NCI-H128 (cell line): Measurements from ENCODE around the gene IFNL2.
"Not testable (repeated sequence)": the region's sequence is repeated elsewhere in the genome, so short reads cannot be mapped to it uniquely, and the experiment has no call there.

Experiments used
- DNase-seq: peaks from one replicate; lab custom pipeline; 2025; ENCODE audit not compliant: unreplicated experiment; lab: John Stamatoyannopoulos, UW

IFNL2 gene

DNA sequence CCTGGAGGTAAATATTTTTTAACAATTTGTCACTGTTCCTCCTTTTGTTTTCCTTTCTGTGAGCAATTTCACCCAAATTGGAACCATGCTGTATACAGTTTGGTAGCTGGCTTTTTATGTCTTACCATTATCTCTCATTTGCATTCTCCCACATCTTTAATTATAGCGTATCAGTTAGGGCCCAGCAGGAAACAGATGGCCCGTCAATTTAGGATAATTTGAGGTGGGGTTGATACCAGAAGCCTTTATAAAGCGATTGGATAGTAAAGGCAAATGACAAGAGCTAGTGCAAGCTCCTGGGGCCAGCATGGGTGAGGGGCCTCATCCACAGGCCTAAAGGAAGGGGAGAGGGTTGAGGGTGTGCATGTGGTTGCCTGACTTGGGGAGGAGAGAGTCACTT, 15.7 kb upstream of the IFNL2 start:
- no peak for DNase-seq

DNA sequence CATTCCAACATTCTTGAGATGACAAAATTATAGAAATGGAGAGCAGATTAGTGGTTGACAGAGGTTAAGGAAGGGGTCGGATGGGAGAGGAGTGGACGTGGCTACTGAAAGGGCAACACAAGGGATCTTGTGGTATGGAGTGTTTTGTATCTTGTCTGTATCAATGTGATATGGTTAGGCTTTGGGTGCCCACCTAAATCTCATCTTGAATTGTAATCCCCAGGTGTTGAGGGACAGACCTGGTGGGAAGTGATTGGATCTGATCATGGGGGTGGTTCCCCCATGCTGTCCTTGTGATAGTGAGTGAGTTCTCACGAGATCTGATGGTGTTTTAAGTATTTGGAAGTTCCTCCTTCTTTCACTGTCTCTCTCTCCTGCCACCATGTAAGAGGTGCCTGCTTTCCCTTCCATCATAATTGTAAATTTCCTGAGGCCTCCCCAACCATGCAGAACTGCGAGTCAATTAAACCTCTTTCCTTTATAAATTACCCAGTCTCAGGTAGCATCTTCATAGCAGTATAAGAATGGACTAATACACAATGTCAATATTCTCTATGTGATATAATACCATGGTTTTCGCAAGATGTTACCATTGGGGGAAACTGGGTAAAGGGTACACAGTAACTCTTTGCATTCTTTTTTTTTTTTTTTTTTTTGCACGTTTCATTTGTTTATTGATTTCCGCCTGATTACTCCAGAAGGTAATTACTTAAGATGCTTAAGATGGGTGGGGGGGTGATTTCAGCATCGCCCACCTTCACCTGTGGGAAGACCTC, 14.6 kb upstream of the IFNL2 start:
- DNase-seq: no peak

DNA sequence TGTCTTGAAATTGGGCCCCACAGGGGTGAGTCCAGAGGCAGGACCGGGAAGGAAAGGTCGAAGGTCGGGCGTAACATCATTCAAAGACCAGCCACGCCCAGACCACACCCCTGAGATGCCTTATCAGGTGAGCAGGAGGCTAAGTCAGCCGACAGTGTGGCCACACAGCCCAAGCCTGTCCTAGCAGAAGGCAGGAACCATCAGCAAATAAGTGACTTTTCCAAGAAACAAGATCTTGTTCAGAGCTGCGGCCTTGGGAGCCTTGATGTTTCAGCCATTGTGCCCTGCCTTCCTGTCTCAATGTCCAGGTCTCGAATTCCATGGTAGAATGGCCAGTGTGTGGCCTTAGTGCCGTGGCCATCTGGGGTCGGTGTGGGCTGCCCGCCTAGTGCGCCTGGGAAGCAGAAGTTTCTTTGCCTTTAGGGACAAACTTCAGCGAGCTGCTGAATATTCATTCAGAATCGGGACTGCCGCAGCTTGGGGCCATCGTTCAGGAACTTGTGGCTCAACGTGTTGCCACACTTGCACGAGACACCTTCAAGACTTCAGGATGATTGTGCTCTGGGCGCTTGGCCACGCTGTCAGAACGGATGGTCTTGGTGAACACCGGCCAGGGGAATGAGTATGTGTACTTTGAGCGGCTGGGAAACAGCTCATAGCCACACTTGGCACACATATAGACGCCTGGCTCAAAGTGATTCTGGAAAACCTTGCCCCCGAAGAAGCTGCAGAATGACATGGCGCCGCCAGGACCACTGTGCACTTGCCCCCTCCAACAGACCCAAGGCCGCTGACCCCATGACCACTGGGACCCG, 13.5 kb upstream of the IFNL2 start:
- no peak for DNase-seq

DNA sequence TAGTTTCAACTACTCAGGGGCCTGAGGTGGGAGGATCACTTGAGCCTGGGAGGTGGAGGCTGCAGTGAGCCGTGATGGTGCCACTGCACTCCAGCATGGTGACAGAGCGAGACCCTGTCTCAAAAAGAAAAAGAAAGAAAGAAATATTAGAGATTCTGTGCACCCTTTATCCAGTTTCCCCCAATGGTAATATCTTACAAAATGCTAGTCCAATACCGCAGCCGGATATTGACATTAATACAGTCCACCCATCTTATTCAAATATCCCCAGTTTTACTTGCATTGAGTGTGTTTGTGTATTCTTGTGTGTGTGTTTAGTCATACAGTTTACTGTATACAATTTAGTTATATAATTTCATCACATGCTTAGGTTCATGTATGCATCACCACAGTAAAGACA, 11.0 kb upstream of the IFNL2 start:
- DNase-seq: no peak

DNA sequence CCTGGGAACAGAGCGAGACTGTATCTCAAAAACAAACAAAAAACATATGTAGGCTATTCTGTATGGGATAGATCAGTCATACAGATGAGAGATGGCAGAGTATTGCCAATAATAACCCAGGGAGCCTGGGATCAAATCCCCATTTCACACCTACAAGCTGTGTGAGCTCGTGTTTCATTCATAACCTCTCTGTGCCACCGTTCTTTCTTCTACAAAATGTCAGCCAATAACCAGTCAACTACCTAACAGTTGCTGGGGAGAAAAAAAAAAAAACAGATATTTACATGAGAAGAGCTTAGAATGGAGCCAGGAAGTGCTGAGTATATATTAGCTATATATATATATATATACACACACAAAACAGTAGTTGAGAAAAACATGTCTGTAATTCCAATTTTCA, 6.5 kb upstream of the IFNL2 start:
- DNase-seq: no peak

DNA sequence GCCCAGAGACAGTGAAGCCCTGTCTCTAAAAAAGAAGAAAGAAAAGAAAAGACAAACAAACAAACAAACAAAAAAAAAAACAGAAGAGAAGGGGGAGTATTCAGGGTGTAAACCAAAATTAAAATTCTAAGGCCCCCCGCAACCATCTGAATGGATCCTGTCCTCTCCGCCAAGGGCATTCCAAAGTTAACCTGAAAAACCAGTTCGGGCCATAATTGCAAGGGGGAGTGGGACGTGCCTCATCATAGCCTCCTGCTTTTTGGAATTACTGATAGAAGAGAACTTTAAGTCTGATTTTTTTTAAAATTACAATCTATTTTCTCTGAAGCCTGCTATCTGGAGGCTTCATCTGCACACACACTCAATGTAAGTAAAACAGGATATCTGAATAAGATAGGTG, 5.7 kb upstream of the IFNL2 start:
- no peak for DNase-seq

DNA sequence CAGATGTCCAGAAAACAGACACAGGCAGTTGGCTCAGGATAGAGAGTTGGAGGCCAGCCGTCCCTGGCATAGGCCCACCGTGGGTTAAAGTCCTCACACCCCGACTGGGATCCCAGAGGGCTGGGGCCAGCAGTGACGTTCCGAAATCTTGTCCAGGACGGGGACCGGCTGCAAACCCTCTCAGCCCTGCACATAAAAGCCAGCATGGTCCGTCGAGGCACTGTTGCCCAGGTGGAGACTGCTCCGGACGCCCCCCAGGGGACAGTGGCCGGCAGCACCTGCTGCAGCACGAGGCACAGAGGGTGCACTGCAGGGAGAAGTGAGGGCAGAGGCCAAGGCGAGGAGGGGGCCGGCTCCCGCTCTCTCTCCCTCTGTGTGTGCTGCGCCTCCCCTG, 4.3 kb upstream of the IFNL2 start:
- DNase-seq: no peak

DNA sequence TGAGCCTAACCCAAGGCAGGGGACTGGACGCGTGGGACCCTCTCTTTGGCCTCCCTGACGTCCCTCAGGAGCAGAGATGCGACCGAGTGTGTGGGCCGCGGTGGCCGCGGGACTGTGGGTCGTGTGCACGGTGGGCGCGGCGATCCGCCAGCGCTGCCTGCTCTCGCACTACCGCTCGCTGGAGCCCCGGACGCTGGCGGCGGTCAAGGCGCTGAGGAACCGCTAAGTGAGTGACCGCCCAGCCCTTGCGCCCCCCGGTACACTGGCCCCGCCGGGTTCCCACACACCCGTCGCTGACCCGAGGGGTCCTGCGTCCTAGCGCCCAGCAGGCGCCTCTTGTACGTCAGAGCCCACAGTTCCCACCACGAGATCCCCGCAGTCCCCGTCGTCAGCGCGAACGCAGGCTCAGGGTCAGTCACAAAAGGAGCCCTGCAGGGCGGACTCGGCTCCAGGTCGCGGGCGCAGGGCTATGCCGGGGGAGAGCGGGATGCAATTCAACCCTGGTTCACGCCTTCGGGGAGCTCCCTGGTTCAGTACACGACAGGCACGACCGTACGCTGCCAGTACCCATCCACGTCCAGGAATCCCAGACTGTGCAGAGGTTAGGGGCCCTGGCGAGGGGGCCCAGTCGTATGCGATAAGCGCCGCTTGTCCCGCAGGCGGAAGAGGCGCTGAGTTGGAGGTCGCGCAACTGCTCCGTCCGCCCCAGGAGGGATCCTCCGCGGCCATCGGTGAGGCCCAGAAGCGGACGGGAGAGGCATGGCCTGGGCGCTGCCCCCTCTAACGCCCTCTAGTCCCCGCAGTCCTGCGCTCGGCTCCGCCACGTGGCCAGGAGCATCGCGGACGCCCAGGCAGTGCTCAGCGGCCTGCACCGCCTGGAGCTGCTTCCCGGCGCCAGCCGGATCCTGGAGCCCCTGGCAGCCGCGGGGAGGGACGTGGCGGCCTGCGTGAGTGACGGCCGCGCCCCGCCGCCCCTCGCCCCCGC, 3.6 kb upstream of the IFNL2 start:
- DNase-seq: no peak

DNA sequence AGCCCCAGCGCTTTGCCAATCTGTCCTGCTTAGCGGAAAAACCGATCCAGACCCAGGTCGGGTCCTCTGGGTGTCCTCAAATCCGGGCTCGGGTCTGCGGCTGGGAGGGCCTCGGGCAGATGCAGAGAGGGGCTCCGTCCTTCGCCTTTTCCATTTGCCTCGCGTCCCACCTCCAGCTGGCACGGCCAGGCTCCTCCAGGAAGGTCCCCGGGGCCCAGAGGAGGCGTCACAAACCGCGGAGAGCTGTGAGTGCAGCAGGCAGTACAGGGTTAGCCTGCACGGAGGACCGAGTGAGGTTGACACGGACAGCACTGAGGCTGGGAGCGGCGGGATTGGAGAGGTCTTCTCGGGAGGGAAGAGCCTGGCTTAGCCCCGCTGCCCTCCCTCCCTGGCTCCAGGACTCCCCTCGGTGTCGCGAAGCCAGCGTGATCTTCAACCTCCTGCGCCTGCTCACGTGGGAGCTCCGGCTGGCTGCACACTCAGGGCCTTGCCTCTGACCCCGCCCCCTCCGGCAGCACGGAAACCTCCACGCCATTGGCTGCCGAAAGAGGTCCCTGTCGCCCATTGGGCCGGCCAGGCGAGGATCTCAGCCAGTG, 2.8 kb upstream of the IFNL2 start:
- no peak for DNase-seq

DNA sequence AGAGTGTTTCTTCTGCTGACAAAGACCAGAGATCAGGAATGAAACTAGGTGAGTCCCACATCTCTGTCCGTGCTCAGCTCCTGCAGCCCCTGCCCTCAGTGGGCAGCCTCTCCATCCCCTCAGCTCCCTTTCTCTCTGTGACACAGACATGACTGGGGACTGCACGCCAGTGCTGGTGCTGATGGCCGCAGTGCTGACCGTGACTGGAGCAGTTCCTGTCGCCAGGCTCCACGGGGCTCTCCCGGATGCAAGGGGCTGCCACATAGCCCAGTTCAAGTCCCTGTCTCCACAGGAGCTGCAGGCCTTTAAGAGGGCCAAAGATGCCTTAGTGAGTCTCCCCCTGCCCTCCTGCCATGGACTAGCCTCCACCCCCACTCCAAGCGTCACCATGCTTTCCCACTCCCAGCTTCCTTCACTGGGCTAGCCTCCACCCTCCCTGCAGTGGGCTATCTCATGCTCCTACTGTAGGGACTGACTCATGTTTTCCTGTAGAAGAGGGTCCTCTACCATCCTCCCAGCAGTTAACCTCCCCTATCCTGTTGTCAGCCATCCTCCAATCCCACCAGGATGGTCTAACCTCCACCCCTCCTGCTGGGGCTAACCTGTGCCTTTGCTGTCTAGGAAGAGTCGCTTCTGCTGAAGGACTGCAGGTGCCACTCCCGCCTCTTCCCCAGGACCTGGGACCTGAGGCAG, 481 bp downstream of the IFNL2 start:
- DNase-seq: not testable (repeated sequence)

DNA sequence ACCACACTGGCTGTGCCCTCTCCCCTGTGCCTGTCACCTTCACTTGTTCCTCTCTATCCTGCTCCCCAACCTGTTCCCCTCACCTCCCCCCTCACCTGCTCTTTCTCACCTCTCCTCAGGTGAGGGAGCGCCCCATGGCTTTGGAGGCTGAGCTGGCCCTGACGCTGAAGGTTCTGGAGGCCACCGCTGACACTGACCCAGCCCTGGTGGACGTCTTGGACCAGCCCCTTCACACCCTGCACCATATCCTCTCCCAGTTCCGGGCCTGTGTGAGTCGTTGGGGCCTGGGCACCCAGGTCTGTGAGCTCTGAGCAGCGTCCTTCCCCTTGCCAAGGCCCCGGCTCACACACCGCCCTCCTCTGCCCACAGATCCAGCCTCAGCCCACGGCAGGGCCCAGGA, 1.2 kb downstream of the IFNL2 start:
- DNase-seq: not testable (repeated sequence)

DNA sequence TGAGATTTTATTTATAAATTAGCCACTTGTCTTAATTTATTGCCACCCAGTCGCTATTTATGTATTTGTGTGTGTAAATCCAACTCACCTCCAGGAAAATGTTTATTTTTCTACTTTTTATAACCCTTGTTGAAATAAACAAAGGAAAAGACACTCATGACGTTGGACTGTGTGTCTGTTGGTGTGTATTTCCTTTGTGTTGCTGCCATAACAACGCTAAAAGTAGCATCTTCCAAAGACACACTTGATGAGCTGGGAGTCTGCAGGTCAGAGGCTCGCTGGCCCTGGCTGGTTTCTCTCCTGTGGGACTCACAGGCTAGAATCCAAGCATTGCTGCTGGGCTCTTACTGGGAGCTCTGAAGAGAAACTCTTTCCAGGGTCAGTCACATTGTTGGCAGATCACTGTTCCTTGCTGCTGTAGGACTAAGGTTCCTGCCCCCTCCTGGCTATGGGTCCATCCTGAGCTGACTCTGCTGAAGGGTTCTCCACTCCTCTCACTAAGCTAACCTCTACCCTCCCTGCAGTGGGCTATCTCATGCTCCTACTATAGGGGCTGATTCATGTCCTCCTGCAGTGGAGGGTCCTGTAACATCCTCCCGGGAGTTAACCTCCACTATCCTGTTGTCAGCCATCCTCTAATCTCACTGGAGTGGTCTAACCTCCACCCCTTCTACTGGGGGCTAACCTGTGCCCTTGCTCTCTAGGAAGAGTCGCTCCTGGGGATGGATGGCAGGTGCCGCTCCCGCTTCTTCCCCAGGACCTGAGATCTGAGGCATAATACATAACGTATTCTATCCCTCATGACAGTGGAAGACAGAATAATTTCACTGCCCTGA, 2.1 kb downstream of the IFNL2 start:
- no peak for DNase-seq

DNA sequence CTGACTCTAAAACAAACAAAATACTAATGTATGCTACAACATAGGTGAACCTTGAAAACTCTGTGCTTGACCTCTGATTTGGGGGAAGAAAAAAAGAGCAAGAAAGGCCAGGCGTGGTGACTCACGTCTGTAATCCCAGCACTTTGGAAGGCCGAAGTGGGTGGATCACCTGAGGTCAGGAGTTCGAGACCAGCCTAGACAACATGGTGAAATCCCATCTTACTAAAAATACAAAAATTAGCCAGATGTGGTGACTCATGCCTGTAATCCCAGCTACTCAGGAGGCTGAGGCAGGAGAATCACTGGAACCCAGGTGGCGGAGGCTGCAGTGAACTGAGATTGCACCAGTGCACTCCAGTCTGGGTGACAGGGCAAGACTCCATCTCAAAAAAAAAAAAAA, 5.7 kb downstream of the IFNL2 start:
- DNase-seq: not testable (repeated sequence)

DNA sequence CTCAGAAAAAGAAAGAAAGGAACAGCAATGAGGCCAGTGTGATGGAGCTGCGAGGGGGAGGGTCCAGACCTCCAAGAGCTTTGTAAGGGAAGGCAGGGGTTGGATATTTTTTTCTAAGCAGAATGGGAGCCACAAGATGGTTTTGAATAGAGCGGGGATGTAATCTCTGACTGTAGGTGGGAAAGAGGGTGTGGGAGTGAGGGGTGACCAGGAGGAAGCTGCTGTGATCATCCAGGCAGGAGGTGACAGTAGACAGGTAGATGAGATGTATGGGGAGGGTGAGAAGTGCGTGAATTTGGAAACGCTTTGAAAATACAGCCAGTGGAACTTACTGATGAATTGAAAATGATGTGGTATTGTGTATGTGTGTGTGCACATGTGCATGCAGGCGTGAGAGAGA, 7.4 kb downstream of the IFNL2 start:
- DNase-seq: no peak

DNA sequence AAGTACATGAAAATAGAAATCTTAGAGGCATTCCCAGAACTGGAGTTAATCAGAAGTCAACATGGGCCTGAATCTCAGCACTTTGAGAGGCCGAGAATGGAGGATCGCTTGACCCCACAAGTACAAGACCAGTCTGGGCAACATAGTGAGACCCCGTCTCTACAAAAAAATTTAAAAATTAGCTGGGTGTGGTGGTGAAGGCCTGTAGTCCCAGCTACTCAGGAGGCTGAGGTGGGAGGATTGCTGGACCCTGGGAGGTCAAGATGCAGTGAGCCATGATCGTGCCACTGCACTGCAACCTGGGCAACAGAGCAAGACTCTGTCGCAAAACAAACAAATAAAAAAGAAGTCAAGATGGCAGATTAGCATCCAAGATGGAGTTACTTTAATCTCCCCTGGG, 8.5 kb downstream of the IFNL2 start:
- no peak for DNase-seq

DNA sequence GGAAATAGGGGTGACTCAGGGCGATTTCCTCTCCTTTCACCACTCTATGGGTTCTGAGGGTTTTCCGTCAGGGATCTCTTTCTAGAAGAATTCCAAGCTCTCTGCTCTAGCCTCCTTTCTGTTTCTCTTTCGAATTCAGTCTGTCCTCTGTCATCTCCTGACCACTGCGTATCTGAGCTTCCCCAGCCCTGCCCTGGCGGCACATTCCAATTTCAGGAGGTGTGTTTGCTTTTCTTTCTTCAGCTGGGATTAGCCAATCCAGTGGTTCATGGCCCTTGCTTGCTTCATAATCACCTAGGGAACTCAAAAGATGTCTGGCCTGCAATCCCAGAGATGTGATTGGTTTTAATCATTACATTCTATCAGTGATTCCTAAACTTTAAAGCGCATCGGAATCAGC, 9.4 kb downstream of the IFNL2 start:
- DNase-seq: no peak

DNA sequence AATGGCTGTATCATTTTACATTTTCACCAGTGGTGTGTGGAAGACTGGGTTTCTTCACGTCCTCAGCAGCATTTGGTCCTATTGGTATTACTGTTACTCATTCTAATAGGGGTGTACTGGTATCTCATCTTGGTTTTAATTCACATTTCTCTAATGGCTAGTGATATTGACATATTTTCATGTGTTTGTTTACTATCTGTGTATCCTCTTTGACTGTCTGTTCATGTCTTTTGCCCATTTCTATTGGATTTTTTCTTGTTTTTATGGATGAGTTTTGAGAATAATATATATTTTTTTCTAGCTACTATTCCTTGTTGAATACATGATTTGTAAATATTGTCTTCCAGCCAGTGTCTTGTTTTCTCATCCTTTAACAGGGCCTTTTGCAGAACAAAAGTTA, 13.8 kb downstream of the IFNL2 start:
- no peak for DNase-seq

DNA sequence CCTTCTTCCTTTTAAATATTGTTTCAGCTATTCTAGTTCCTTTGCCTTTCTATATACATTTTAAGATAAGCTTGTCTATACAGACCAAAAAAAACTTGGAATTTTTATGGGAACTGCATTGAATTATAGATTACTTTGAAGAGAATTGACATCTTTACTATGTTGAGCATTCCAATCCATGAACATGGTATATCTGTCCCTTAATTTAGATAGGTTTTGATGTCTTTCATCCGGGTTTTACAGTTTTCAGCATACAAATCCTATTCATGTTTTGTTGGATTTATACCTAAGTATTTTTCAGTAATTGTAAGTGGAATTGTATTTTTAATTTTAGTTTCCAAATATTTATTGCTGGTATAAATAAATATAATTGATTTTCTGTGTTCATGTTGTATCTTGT, 15.8 kb downstream of the IFNL2 start:
- DNase-seq: no peak

DNA sequence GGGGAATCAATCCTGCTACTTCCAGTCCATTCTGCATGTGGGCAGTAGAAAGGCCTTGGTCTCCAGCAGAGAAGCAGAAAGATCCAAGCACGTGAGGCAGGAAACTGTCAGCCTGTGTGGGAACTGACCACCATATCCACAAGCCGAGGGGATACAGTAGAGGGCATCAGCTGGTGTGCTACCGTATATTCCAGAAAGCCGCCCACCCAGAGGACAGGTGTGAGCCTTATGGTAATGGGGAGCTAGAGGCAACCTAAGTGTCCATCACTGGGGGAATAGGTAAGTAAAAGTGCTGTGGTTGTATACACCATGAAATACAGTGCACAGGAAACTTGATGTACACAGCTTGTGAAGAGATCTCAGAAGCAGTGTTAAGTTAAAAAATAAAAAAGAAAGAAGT, 25.2 kb downstream of the IFNL2 start:
- DNase-seq: no peak
